Endothelial cell of umbilical vein (primary cell): ENCODE measurements around the gene CEACAM16. TPM values are rescaled to one million over a fixed set of nuclear protein-coding genes. Genes with fewer than 3 reads are reported as not detected.

ENCODE experiments used
- BruUV-seq: library from RNA; stranded (reverse); fragments of 400-500 nt; replicated peaks from 2 replicates; lab custom pipeline; 2021; lab: Mats Ljungman, UMichigan
- CTCF ChIA-PET: fragments of 300-600, 350-600 bp; sonication (Branson Sonifier 250); formaldehyde crosslinking; loops from one replicate; lab custom pipeline; 2021; ENCODE audit warnings: antibody characterized with exemption, inconsistent platforms; lab: Charles Lee
- POLR2A ChIA-PET: fragments of 300-600, 350-600 bp; sonication (Branson Sonifier 250); formaldehyde crosslinking; loops from one replicate; lab custom pipeline; 2021; ENCODE audit warnings: antibody characterized with exemption, inconsistent platforms; lab: Charles Lee
- DNase-seq: peaks from one replicate; pipeline ENCODE4 v3.0.0-alpha.2; 2011; ENCODE audit warnings: low read depth, low spot score
- FAIRE-seq: peaks from 2 replicates; lab custom pipeline; 2011; peaks lifted over from hg19 to GRCh38; lab: Jason Lieb, UNC
- H2AFZ ChIP-seq: 2 replicates; pipeline ENCODE4 v1.6.0; 2012; ENCODE audit warnings: low read depth, low read length, control low read depth, inconsistent platforms
- H3K27ac ChIP-seq: 2 replicates; pipeline ENCODE4 v1.5.1; 2011; ENCODE audit warnings: low read depth, mild to moderate bottlenecking, control low read depth, low read length, moderate library complexity; ENCODE audit not compliant: insufficient read depth
- H3K27me3 ChIP-seq, 2 experiments: 2 replicates each; pipeline versions ENCODE4 v1.6.0 to v1.6.1; 2011; ENCODE audit warnings: low read length in 2 of 2, mixed read lengths in 1 of 2; ENCODE audit not compliant: control insufficient read depth in 2 of 2, insufficient read depth in 2 of 2
- H3K36me3 ChIP-seq, 2 experiments: 2 replicates in 1 of 2; 3 replicates in 1 of 2; pipeline ENCODE4 v1.5.1; 2011; ENCODE audit warnings: low read length in 2 of 2, mild to moderate bottlenecking in 1 of 2, moderate library complexity in 1 of 2; ENCODE audit not compliant: control insufficient read depth in 2 of 2, insufficient read depth in 2 of 2; ENCODE audit errors: extremely low read depth in 1 of 2
- H3K4me1 ChIP-seq: 3 replicates; pipeline ENCODE4 v1.5.1; 2011; ENCODE audit warnings: mild to moderate bottlenecking, low read length; ENCODE audit not compliant: control insufficient read depth, insufficient read depth; ENCODE audit errors: extremely low read depth
- H3K4me2 ChIP-seq: 2 replicates; pipeline ENCODE4 v1.6.1; 2011; ENCODE audit warnings: low read length, control low read depth, mixed read lengths; ENCODE audit not compliant: insufficient read depth
- H3K4me3 ChIP-seq, 3 experiments: fragments of 200-600 bp in 1 of 3; sonication (generic), shearing (Covaris generic) in 1 of 3; replicated peaks in 1 of 3; 2 replicates each; pipeline ENCODE4 v1.5.1; 2011 to 2016; ENCODE audit warnings: control low read depth in 3 of 3, low read length in 3 of 3, mild to moderate bottlenecking in 2 of 3, inconsistent platforms in 1 of 3, low read depth in 1 of 3, moderate library complexity in 1 of 3; ENCODE audit not compliant: insufficient read depth in 1 of 3
- H3K79me2 ChIP-seq: 2 replicates; pipeline ENCODE4 v1.6.0; 2012; ENCODE audit warnings: low read length, inconsistent platforms; ENCODE audit not compliant: control insufficient read depth, insufficient read depth
- H3K9ac ChIP-seq: replicated peaks from 2 replicates; pipeline ENCODE3; 2011; ENCODE audit warnings: low read length, control low read depth; ENCODE audit not compliant: insufficient read depth; ENCODE audit errors: extremely low read depth
- H3K9me1 ChIP-seq: replicated peaks from 3 replicates; pipeline ENCODE4 v1.6.0; 2011; ENCODE audit warnings: mild to moderate bottlenecking, low read length; ENCODE audit not compliant: control insufficient read depth, insufficient read depth; ENCODE audit errors: extremely low read depth
- H3K9me3 ChIP-seq: replicated peaks from 2 replicates; pipeline ENCODE4 v1.5.1; 2012; ENCODE audit warnings: low read length, inconsistent platforms; ENCODE audit not compliant: control insufficient read depth, insufficient read depth
- H4K20me1 ChIP-seq: replicated peaks from 2 replicates; pipeline ENCODE3; 2011; ENCODE audit warnings: mild to moderate bottlenecking, low read length; ENCODE audit not compliant: control insufficient read depth, insufficient read depth; ENCODE audit errors: extremely low read depth
- FOS ChIP-seq: IDR thresholded peaks from 2 replicates; pipeline ENCODE4 v1.6.1; 2011; ENCODE audit warnings: mild to moderate bottlenecking, low read length, moderate library complexity, borderline replicate concordance; ENCODE audit not compliant: insufficient read depth
- JUN ChIP-seq: IDR thresholded peaks from 2 replicates; pipeline ENCODE4 v1.6.1; 2011; ENCODE audit warnings: borderline replicate concordance, low read depth; ENCODE audit not compliant: insufficient read length, insufficient read depth
- POLR2A ChIP-seq: IDR thresholded peaks from 2 replicates; pipeline ENCODE4 v1.6.1; 2012; ENCODE audit warnings: low read depth, mild to moderate bottlenecking, control low read depth, low read length
- dilution Hi-C: fragments of 300-500 bp; cut with MboI; formaldehyde crosslinking; loops from one replicate; pipeline ENCODE4 v1.15.0; 2019; ENCODE audit warnings: low sequenced_read_pairs; ENCODE audit not compliant: extremely low pct_ligation_motif_present
- intact Hi-C: fragments of 100-400 bp; cut with micrococcal nuclease; formaldehyde crosslinking; loops from one replicate; pipeline ENCODE4 v1.10.0; 2022
- polyA plus RNA-seq, 4 experiments: library from polyadenylated mRNA; depleted of rRNA in 3 of 4; stranded (reverse) in 3 of 4; unstranded in 1 of 4; fragments of >200 nt; gene quantifications; 2 replicates each; pipeline versions ENCODE4 v1.2.1 to v1.2.3, GENCODE V29; 2011 to 2012; ENCODE audit warnings: missing spikeins in 1 of 4
- total RNA-seq: library from RNA; stranded (reverse); gene quantifications from 2 replicates; pipeline ENCODE4 v1.2.3, GENCODE V29; 2021

The CEACAM16 gene
- total and polyA plus RNA-seq, 2 donors (not counting 3 experiments of a cell fraction or from before 2014, with no cell fraction given), result not detected

- dilution Hi-C loops (no loop called here), intact Hi-C loops (no loop called here)
- H3K9me3 ChIP-seq, result no peaks in the 10 kb centered on the region
- no peak overlapping the region for H3K4me2 ChIP-seq
- TF ChIP-seq POLR2A (no peak), FOS (no peak), JUN (no peak)
- H3K27me3 ChIP-seq, result no peaks in the 10 kb centered on the region
- H3K9me1 ChIP-seq, result no peaks in the 10 kb centered on the region
- no peaks in the 10 kb centered on the region for H3K36me3 ChIP-seq
- peak; percentile 71 for FAIRE-seq
- peaks cover 11% of the 10 kb centered on the region for H3K79me2 ChIP-seq
- H2AFZ ChIP-seq, result no peak overlapping the region
- peaks cover 38% of the 10 kb centered on the region for H3K4me1 ChIP-seq
- H3K9ac ChIP-seq, result no peak overlapping the region
- POLR2A ChIA-PET, result interaction anchor here (0.6 kb wide), 1 partner anchor 12 kb away, joined by 3 read pairs; no protein-coding TSS in a partner anchor
- DNase-seq, result no peak
- H4K20me1 ChIP-seq, result no peaks in the 10 kb centered on the region
- CTCF ChIA-PET, result interaction anchor here (1.5 to 6.5 kb wide), 3 partner anchors 20 to 174 kb away, joined by 5 to 57 read pairs (median 5); no protein-coding TSS in a partner anchor
- no TSS peak for BruUV-seq
- H3K27ac ChIP-seq, result no peak overlapping the region
- no peak overlapping the region for H3K4me3 ChIP-seq
These were observed 46.0 kb downstream of the CEACAM16 start for GRCh38 chr19:44744871-44745332.

DNA sequence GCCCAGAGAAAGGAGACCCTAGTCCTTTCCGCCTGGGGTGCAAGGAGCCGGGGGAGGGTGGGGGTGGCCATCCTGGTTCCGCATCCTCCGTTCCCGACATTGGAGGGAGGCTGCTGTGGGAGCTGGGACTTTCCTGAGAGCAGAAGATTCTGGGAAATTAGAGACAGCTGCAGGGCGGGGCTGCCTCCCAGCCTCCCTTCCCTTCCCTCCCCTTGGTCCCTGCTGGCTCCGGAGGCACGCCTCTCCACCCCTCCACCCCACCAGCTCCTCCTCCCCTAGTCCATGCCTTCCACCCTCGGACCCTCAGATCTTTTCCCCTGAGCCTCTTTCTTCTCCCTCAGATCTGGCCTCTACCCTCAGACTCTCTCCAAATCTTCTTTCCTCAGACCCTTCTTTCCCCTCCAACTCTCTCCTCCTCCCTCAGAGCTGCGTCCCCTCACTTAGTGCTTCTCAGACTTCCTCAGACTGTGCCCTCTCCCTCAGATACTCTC, 46.4 kb downstream of the CEACAM16 start:
- ChIA-PET POLR2A (interaction anchor here (0.6 kb wide), 1 partner anchor 12 kb away, joined by 3 read pairs; no protein-coding TSS in a partner anchor), CTCF (interaction anchor here (1.5 to 6.5 kb wide), 3 partner anchors 20 to 174 kb away, joined by 5 to 57 read pairs (median 5); no protein-coding TSS in a partner anchor)
- Histone ChIP-seq H4K20me1 (no peaks in the 10 kb centered on the region), H3K9me3 (no peaks in the 10 kb centered on the region), H3K36me3 (no peaks in the 10 kb centered on the region), H3K79me2 (peaks cover 14% of the 10 kb centered on the region), H3K27me3 (no peaks in the 10 kb centered on the region), H2AFZ (no peak overlapping the region), H3K9ac (no peak overlapping the region), H3K27ac (no peak overlapping the region), H3K4me1 (peaks cover 40% of the 10 kb centered on the region), H3K4me2 (no peak overlapping the region), H3K9me1 (no peaks in the 10 kb centered on the region), H3K4me3 (no peak overlapping the region)
- TF ChIP-seq FOS, result no peak
- no peak for FAIRE-seq
- dilution Hi-C loops, result no loop called here
- BruUV-seq, result no TSS peak
- intact Hi-C loops, result no loop called here
- no peak for DNase-seq
